GM03348 (cell line): ENCODE measurements around the gene PPP1R8.

Source experiments
- DNase-seq: peaks from one replicate; pipeline ENCODE4 v3.0.0; 2012; ENCODE audit warnings: low spot score

The PPP1R8 gene

DNA sequence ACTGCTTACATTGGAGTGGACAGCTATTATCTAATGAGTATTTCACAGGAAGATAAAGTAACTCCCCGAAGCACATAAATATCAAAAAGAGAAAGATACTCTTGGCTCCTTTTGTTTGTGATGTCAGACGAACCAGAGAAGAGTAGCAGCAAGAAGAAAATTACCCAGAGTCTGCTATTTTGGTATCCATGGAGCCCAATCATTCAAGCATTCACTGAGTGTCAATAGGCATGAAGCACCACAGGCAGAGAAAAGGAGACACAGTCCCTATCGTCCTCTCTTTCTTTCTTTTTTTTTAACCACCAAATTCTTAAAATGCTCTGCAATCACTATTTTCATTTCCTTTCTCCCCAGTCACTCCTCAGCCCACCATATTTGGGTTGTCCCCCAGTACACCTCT, 63.9 kb downstream of the PPP1R8 start:
- DNase-seq, result no peak
